Keratinocyte (primary cell): ENCODE data around the gene HELB. TPM values are rescaled to one million over a fixed set of nuclear protein-coding genes. Genes with fewer than 3 reads are reported as not detected.

Source experiments
- DNase-seq: peaks from one replicate; pipeline ENCODE4 v3.0.0-alpha.2; 2011; ENCODE audit warnings: low read depth, missing footprints, low spot score
- FAIRE-seq: peaks from 2 replicates; lab custom pipeline; 2011; peaks lifted over from hg19 to GRCh38; lab: Jason Lieb, UNC
- H2AFZ ChIP-seq: 2 replicates; pipeline ENCODE4 v1.6.0; 2012; ENCODE audit warnings: low read length, control low read depth, inconsistent platforms; ENCODE audit not compliant: control insufficient read depth
- H3K27ac ChIP-seq: 2 replicates; pipeline ENCODE4 v1.5.1; 2011; ENCODE audit warnings: low read length; ENCODE audit not compliant: control insufficient read depth, insufficient read depth
- H3K27me3 ChIP-seq: 3 replicates; pipeline ENCODE4 v1.6.0; 2011; ENCODE audit warnings: low read length; ENCODE audit not compliant: control insufficient read depth, insufficient read depth; ENCODE audit errors: extremely low read depth
- H3K36me3 ChIP-seq, 2 experiments: 2 replicates in 1 of 2; 3 replicates in 1 of 2; pipeline ENCODE4 v1.5.1; 2011; ENCODE audit warnings: low read length in 2 of 2, mild to moderate bottlenecking in 1 of 2; ENCODE audit not compliant: control insufficient read depth in 2 of 2, insufficient read depth in 2 of 2; ENCODE audit errors: extremely low read depth in 1 of 2
- H3K4me1 ChIP-seq: 3 replicates; pipeline ENCODE4 v1.5.1; 2011; ENCODE audit warnings: low read length; ENCODE audit not compliant: control insufficient read depth, insufficient read depth; ENCODE audit errors: extremely low read depth
- H3K4me2 ChIP-seq: 3 replicates; pipeline ENCODE4 v1.6.0; 2011; ENCODE audit warnings: low read depth, low read length; ENCODE audit not compliant: control insufficient read depth, insufficient read depth; ENCODE audit errors: extremely low read depth
- H3K4me3 ChIP-seq, 3 experiments: fragments of 200-600 bp in 1 of 3; sonication (generic) in 1 of 3; 2 replicates in 2 of 3; 3 replicates in 1 of 3; pipeline ENCODE4 v1.5.1; 2011 to 2016; ENCODE audit warnings: low read length in 3 of 3, mild to moderate bottlenecking in 3 of 3, control low read depth in 2 of 3, inconsistent platforms in 1 of 3, low read depth in 1 of 3, mixed read lengths in 1 of 3, mixed run types in 1 of 3, moderate library complexity in 1 of 3; ENCODE audit not compliant: control insufficient read depth in 2 of 3, insufficient read depth in 2 of 3; ENCODE audit errors: extremely low read depth in 1 of 3
- H3K79me2 ChIP-seq: 2 replicates; pipeline ENCODE4 v1.6.0; 2012; ENCODE audit warnings: low read length; ENCODE audit not compliant: control insufficient read depth, insufficient read depth
- H3K9ac ChIP-seq: 3 replicates; pipeline ENCODE4 v1.6.0; 2011; ENCODE audit warnings: low read length; ENCODE audit not compliant: control insufficient read depth, insufficient read depth; ENCODE audit errors: extremely low read depth
- H3K9me1 ChIP-seq: 3 replicates; pipeline ENCODE4 v1.6.0; 2011; ENCODE audit warnings: low read length; ENCODE audit not compliant: control insufficient read depth, insufficient read depth; ENCODE audit errors: extremely low read depth
- H3K9me3 ChIP-seq: 2 replicates; pipeline ENCODE4 v1.5.1; 2012; ENCODE audit warnings: low read depth, low read length; ENCODE audit not compliant: control insufficient read depth
- H4K20me1 ChIP-seq: 3 replicates; pipeline ENCODE4 v1.6.0; 2011; ENCODE audit warnings: low read length; ENCODE audit not compliant: control insufficient read depth, insufficient read depth; ENCODE audit errors: extremely low read depth
- EZH2 ChIP-seq: IDR thresholded peaks from one replicate; pipeline ENCODE4 v1.6.1; 2012; ENCODE audit warnings: inconsistent platforms, mild to moderate bottlenecking, low read length, moderate library complexity
- dilution Hi-C: fragments of 300-500 bp; cut with MboI; formaldehyde crosslinking; loops from one replicate; pipeline ENCODE4 v1.7.0; 2020; ENCODE audit warnings: low sequenced_read_pairs; ENCODE audit not compliant: extremely low pct_ligation_motif_present
- polyA plus RNA-seq, 5 experiments: library from polyadenylated mRNA; depleted of rRNA in 3 of 5; stranded (reverse) in 3 of 5; stranded (forward) in 1 of 5; unstranded in 1 of 5; fragments of >200 nt; gene quantifications; 1 replicate in 1 of 5; 2 replicates in 3 of 5; 3 replicates in 1 of 5; pipeline versions ENCODE4 v1.2.1 to v1.2.3, GENCODE V29; 2011 to 2012; ENCODE audit warnings: missing spikeins in 2 of 5, low read depth in 1 of 5, low replicate concordance in 1 of 5
- TF ChIP-seq, protein P1 (sequence below), 3 experiments: IDR thresholded peaks in 1 of 3; conservative IDR thresholded peaks in 1 of 3; optimal IDR thresholded peaks in 1 of 3; 2 replicates in 2 of 3; 3 replicates in 1 of 3; pipeline versions ENCODE3 to v1.5.1; 2011; ENCODE audit warnings: low read length in 3 of 3, mild to moderate bottlenecking in 3 of 3, moderate library complexity in 2 of 3, control low read depth in 1 of 3, inconsistent platforms in 1 of 3; ENCODE audit not compliant: insufficient read depth in 2 of 3; ENCODE audit errors: extremely low read depth in 1 of 3

Gene HELB
- polyA plus RNA-seq, 1 donor (not counting 4 experiments of a cell fraction or from before 2014, with no cell fraction given) = 1.8 TPM

GRCh38 chr12:66321435-66321834 is 19.1 kb downstream of the HELB start:
- H3K9ac ChIP-seq = no peak overlapping the region
- peak; percentile 41 for FAIRE-seq
- H3K9me1 ChIP-seq = no peaks in the 10 kb centered on the region
- H3K4me2 ChIP-seq = no peak overlapping the region
- H4K20me1 ChIP-seq = no peaks in the 10 kb centered on the region
- no peak overlapping the region for H2AFZ ChIP-seq
- H3K9me3 ChIP-seq = no peaks in the 10 kb centered on the region
- no peaks in the 10 kb centered on the region for H3K27me3 ChIP-seq
- peak overlapping the region; percentile 10 for H3K27ac ChIP-seq
- no peaks in the 10 kb centered on the region for H3K36me3 ChIP-seq
- no peaks in the 10 kb centered on the region for H3K79me2 ChIP-seq
- H3K4me1 ChIP-seq = peaks cover 9% of the 10 kb centered on the region
- no peak for DNase-seq
- no peak overlapping the region for H3K4me3 ChIP-seq
- dilution Hi-C loops = no loop called here
- no peak for TF ChIP-seq EZH2
- TF ChIP-seq, protein P1, sequence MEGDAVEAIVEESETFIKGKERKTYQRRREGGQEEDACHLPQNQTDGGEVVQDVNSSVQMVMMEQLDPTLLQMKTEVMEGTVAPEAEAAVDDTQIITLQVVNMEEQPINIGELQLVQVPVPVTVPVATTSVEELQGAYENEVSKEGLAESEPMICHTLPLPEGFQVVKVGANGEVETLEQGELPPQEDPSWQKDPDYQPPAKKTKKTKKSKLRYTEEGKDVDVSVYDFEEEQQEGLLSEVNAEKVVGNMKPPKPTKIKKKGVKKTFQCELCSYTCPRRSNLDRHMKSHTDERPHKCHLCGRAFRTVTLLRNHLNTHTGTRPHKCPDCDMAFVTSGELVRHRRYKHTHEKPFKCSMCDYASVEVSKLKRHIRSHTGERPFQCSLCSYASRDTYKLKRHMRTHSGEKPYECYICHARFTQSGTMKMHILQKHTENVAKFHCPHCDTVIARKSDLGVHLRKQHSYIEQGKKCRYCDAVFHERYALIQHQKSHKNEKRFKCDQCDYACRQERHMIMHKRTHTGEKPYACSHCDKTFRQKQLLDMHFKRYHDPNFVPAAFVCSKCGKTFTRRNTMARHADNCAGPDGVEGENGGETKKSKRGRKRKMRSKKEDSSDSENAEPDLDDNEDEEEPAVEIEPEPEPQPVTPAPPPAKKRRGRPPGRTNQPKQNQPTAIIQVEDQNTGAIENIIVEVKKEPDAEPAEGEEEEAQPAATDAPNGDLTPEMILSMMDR (optimal IDR thresholded peaks at IDR 0.05 in 1 of 3, IDR thresholded peaks at IDR 0.05 in 1 of 3, conservative IDR thresholded peaks at IDR 0.05 in 1 of 3; ENCODE audit: extremely low read depth in 1 of 3, insufficient read depth in 2 of 3, low read length in 3 of 3) = no peak

DNA sequence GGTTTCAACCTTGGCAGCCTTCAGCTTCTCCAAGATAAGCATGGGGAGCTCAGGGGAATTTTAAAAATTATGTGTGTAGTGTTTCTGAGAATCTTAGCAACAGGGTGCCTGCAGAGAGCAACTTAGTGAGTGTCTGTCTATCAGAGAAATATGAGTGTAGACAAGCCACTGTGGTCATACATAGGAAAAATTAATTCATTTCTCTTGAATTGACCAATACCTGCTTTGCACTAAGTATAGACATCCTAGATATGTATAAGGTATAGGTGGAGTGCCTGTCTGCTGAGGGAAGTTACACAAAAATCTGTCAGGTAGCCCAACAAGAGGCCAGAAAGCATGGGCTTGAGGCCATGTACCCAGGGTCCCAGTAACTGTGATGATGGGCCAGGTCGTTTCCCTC is 20.7 kb downstream of the HELB start:
- Histone ChIP-seq H3K4me3 (no peak overlapping the region), H3K9me3 (no peaks in the 10 kb centered on the region), H3K9ac (no peak overlapping the region), H3K27me3 (no peaks in the 10 kb centered on the region), H2AFZ (no peak overlapping the region), H3K4me1 (peaks cover 13% of the 10 kb centered on the region), H3K36me3 (no peaks in the 10 kb centered on the region), H3K9me1 (no peaks in the 10 kb centered on the region), H3K27ac (no peak overlapping the region), H3K4me2 (no peak overlapping the region), H4K20me1 (no peaks in the 10 kb centered on the region), H3K79me2 (no peaks in the 10 kb centered on the region)
- TF ChIP-seq, protein P1 (optimal IDR thresholded peaks at IDR 0.05 in 1 of 3, IDR thresholded peaks at IDR 0.05 in 1 of 3, conservative IDR thresholded peaks at IDR 0.05 in 1 of 3; ENCODE audit: extremely low read depth in 1 of 3, insufficient read depth in 2 of 3, low read length in 3 of 3) = no peak
- FAIRE-seq (no peak), DNase-seq (no peak)
- dilution Hi-C loops = no loop called here
